ENCODE measurements around the gene TMEM220. TPM values are rescaled to one million over a fixed set of nuclear protein-coding genes. Genes with fewer than 3 reads are reported as not detected.

Gene TMEM220
- 17.0 TPM for total RNA-seq

GRCh38 chr17:10729334-10730193, at the start of gene TMEM220:
Gene TMEM220 (minus strand): TSS chr17:10730023. CDS start chr17:10729851, 172 bp downstream.
- peak; percentile 17 to 76 (median 73) for DNase-seq (ENCODE audit: low read depth in 2 of 3, low spot score in 2 of 3)

GRCh38 chr17:10779609-10780008, 49.8 kb upstream of the TMEM220 start:
- DNase-seq (ENCODE audit: low read depth in 2 of 3, low spot score in 2 of 3), result no peak

GRCh38 chr17:10777890-10778289, 48.1 kb upstream of the TMEM220 start:
- DNase-seq (ENCODE audit: low read depth in 2 of 3, low spot score in 2 of 3), result no peak

GRCh38 chr17:10777131-10777807, 47.4 kb upstream of the TMEM220 start:
- no peak for DNase-seq (ENCODE audit: low read depth in 2 of 3, low spot score in 2 of 3)

- DNase-seq (ENCODE audit: low read depth in 2 of 3, low spot score in 2 of 3), result peak in 1 of 3 donors; percentile 32
These were observed 46.6 kb upstream of the TMEM220 start for GRCh38 chr17:10776381-10776780.

- DNase-seq (ENCODE audit: low read depth in 2 of 3, low spot score in 2 of 3), result no peak
These were observed 46.0 kb upstream of the TMEM220 start for GRCh38 chr17:10775740-10776356.

GRCh38 chr17:10775058-10775457, 45.2 kb upstream of the TMEM220 start:
- no peak for DNase-seq (ENCODE audit: low read depth in 2 of 3, low spot score in 2 of 3)

GRCh38 chr17:10773391-10773790, 43.6 kb upstream of the TMEM220 start:
- DNase-seq (ENCODE audit: low read depth in 2 of 3, low spot score in 2 of 3), result no peak

- peak in 2 of 3 donors; percentile 37 to 48 for DNase-seq (ENCODE audit: low read depth in 2 of 3, low spot score in 2 of 3)
These were observed 42.9 kb upstream of the TMEM220 start for GRCh38 chr17:10772425-10773380.

GRCh38 chr17:10771148-10771547, 41.3 kb upstream of the TMEM220 start:
- DNase-seq (ENCODE audit: low read depth in 2 of 3, low spot score in 2 of 3), result no peak

GRCh38 chr17:10769840-10770239, 40.0 kb upstream of the TMEM220 start:
- no peak for DNase-seq (ENCODE audit: low read depth in 2 of 3, low spot score in 2 of 3)

- DNase-seq (ENCODE audit: low read depth in 2 of 3, low spot score in 2 of 3), result no peak
These were observed 39.0 kb upstream of the TMEM220 start for GRCh38 chr17:10768750-10769251.

GRCh38 chr17:10767232-10767631, 37.4 kb upstream of the TMEM220 start:
- no peak for DNase-seq (ENCODE audit: low read depth in 2 of 3, low spot score in 2 of 3)

GRCh38 chr17:10762037-10762436, 32.2 kb upstream of the TMEM220 start:
- no peak for DNase-seq (ENCODE audit: low read depth in 2 of 3, low spot score in 2 of 3)

- no peak for DNase-seq (ENCODE audit: low read depth in 2 of 3, low spot score in 2 of 3)
These were observed 31.5 kb upstream of the TMEM220 start for GRCh38 chr17:10761281-10761680.

GRCh38 chr17:10758062-10758461, 28.2 kb upstream of the TMEM220 start:
- DNase-seq (ENCODE audit: low read depth in 2 of 3, low spot score in 2 of 3), result no peak

GRCh38 chr17:10757647-10758046, 27.8 kb upstream of the TMEM220 start:
- DNase-seq (ENCODE audit: low read depth in 2 of 3, low spot score in 2 of 3), result no peak

GRCh38 chr17:10757067-10757466, 27.2 kb upstream of the TMEM220 start:
- DNase-seq (ENCODE audit: low read depth in 2 of 3, low spot score in 2 of 3), result no peak

- DNase-seq (ENCODE audit: low read depth in 2 of 3, low spot score in 2 of 3), result no peak
These were observed 26.8 kb upstream of the TMEM220 start for GRCh38 chr17:10756619-10757018.

- DNase-seq (ENCODE audit: low read depth in 2 of 3, low spot score in 2 of 3), result no peak
These were observed 26.4 kb upstream of the TMEM220 start for GRCh38 chr17:10756185-10756584.
